Hematopoietic multipotent progenitor cell treated with erythropoietin and hydrocortisone succinate and interleukin-3 and kit ligand, for 15 days (in vitro differentiated cells): Measurements from ENCODE around the gene SPATA20.

ENCODE experiments used
- DNase-seq: peaks from one replicate; pipeline ENCODE4 v3.0.0-alpha.2; 2015; ENCODE audit warnings: low spot score

Gene SPATA20

DNA sequence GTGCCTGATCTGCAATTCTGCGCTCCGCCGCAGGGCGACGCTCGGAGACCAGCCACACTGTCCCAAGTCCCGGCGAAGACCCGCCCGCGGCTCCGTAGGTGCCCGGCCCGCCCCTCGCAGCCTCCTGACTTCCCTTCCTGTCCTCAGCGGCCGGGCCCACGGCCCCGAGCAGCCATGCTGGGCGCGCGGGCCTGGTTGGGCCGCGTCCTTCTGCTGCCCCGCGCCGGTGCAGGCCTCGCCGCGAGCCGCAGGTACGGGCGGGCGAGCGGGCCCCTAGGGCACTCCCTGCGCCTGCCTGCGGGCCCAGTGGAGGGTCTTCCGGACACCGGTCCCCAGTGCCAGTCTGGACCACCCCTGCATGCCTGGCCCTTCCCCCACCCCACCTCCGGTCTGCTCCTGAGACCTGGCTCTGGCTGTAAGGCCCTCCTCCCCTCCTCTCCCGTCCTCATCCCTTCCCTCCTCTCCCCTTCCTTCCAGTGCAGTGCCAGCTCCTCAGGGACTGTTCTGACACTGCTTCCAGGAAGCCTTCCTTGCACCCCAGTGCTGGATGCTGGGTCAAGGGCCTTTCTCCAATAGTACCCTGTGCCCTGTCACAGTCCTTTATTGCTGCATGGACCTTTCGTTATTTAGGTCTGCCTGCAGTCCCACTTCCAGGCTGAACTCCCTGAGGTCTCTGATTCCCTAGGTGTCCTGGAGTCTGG lies at the start of gene SPATA20:
Gene SPATA20 (plus strand): TSS at position 140 of the 701 bp plus-strand sequence. CDS start 35 bp downstream, at position 175.
- peak; percentile 70 for DNase-seq

DNA sequence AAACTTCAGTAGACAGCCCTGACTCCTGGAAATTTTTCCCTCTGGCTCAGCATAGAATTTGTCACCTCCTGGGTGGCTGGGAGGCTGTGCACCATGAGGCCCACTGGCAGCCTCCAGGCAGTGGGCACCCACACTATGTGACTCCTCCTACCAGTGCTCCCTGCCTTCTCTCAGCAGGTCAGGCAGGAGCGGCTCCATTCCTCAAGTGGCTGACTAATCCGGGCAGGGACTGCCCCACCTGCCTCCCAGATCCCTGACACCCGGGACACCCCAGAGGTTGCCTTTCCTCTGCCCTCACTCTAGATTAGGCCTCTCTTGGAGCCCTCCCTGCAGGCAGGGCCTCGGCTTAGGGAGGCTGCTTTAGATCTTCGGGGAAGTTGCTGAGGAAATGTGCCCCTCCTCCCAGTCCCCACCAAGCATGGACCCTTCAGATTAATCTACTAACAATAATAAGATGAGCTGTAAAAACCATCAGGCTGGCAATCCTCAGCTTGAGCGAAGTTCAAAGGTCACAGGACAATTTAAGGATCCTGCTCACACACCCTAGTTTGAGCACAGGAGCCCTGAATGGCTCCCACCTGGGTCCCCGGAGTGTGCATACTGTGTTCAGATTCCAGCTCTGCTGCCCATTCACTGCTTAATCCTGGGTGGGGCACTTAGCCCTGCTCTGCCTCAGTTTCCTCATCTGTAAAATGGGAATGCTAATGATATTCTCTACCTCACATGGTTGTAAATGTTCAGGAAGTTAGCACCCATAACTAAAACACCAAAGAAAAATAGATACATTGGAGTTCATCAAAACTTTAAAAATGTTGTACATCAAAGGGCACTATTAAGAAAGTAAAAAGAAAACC lies 48.7 kb upstream of the SPATA20 start:
- DNase-seq: no peak

DNA sequence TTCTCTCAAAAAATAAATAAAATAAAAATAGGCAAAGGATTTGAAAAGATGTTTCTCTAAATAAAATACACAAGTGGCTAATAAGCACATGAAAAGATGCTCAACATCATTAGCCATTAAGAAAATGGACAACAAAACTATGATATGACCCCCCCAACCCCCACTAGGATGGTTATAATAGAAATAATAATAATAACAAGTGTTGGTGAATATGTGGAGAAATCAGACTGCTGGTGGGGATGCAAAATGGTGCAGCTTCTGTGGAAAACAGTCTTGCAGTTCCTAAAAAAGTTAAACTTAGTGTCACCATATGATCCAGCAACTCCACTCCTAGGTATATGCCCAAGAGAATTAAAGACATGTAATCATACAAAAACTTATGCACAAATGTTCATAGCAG lies 47.7 kb upstream of the SPATA20 start:
- DNase-seq: no peak

DNA sequence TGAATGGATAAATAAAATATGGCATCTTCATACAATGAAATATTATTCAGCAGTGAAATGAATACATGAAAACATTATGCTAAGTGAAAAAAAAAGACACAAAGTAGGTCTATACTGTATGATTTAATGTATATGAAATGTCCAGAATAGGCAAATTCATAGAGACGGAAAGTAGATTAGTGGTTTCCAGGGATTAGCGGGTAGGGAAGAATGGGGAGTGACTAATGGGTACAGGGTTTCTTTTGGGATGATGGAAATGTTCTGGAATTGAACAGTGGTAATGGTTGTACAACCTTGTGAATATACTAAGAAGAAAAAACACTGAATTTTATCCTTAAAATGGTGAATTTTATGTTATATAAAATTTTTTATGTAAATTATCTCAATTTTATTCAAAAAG lies 47.3 kb upstream of the SPATA20 start:
- no peak for DNase-seq

DNA sequence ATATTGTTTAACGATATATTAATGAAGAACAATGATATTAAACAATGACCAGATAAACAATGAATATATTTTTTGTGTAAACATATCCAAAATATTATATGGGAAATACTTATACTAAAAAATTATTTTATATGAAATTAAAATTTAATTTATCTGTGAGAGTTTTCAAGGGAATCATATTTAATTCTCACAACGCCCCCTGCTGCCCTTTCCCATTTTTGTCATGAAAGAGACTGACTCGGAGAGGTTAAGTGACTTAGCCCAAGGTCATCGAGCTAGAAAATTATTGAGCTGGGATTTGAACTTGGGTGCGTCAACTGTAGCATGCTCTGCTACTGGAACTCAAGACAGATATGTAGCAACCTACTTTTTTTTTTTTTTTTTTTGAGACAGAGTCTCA lies 45.9 kb upstream of the SPATA20 start:
- DNase-seq: peak; percentile 44

DNA sequence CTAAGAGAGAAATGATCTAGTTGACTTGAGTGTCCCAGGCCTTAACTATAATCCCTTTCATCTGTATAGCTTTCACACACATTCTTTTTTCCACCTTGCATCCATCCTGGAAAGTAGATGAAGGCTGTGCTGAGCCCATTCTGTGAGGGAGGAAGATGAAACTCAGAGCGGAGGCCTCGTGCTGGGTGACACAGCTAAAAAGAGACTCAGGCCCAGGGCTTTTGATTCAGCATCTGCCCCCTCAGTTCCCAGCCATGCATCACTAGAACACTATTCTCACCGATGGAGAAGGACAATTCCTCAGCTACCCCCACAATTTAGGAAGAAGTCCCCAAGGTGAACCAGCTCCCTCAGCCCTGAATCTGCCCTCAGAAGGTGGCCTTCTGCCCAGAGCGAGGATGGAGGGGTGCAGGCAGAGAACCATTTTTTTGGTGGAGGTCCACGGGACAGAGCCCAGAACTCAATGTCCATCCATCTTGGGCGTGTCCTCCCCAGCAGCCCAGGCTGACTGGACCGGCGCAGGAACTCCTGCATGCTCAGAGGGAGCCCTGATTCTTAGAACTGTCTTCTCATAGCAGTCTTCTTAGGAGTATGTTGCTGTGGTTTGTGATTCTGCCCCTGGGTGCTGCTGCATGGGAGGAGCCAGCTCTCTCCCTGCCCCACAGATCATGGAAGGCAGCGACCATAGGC lies 44.5 kb upstream of the SPATA20 start:
- DNase-seq: no peak

DNA sequence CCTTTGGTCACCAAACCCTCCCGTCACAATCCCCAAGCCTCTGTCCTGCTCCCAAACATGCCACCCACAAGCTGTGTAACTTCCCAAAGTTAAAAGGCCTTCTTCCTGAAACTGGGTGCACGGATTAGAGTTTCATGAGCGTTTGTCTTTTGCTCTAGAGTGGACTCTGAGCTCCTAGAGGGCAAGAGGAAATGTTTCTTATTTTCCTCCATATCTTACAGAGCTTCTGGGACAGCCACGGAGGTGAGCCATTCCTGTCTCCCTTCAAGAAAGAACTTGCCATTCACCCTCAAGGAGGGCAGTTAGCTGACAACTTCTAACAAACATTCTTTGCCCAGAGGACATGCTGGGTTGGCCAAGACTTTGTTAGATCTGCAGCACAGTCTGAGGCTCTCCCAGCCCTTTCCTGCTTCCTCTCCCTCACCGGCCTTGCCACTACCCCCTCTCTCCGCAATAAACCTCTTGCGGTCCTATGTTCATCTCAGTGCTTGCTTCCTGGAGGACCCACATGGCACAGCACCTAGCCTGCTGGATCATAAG lies 41.3 kb upstream of the SPATA20 start:
- no peak for DNase-seq

DNA sequence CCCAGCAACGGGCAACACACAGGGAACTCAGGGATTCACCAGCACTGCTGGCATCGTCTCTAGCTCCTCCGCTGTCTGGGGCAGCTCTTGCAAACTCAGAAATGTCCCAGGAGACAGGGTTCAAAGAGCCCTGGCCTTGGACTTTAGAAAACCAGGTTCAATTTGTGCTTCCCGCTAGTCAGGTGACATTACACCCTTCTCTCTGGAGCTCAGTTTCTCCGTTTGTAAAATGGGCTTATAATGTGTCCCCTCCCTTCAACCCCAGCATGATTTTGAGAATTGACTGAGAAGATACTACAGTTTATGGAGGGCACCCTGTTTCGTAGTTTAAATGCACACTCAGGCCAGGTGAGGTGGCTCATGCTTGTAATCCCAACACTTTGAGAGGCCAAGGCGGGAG lies 40.7 kb upstream of the SPATA20 start:
- no peak for DNase-seq

DNA sequence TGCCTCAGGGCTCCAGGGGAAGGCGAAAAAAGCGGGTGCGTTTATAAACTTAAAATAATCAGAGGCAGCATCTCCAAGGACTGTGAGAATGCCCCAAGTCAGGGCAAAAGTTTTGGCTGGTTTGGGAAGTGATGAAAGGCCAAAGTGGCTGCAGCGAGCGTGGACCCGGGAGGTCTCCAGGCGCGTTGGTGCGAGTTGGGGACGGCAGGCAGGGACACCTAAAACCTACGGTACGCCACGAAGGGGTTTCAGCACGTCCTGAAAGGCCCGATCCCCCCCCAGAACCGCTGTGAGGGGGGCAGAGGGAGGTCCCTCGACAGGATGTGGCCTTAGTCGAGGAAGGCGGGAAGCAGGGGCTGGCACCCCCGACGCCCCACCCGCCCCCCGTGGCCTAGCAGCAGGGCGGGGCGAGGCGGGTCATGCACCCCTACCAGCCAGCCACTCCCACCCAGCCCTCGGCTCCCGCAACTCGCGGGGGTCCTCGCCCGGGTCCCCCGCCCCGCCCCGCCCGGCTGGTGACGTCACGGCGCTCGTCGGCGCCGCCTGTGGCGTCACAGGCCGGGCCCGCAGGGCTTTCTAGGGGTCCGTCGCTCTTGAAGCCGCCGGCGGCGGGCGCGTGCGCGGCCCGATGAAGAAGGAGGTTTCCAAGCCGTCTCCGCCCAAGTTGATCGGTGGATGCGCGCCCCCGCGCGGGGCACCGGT lies 39.0 kb upstream of the SPATA20 start, which contains the start of gene MYCBPAP:
Gene MYCBPAP (plus strand): TSS at position 569 of the 702 bp plus-strand sequence. CDS start 236 bp downstream, outside the sequence.
- DNase-seq: peak; percentile 68

DNA sequence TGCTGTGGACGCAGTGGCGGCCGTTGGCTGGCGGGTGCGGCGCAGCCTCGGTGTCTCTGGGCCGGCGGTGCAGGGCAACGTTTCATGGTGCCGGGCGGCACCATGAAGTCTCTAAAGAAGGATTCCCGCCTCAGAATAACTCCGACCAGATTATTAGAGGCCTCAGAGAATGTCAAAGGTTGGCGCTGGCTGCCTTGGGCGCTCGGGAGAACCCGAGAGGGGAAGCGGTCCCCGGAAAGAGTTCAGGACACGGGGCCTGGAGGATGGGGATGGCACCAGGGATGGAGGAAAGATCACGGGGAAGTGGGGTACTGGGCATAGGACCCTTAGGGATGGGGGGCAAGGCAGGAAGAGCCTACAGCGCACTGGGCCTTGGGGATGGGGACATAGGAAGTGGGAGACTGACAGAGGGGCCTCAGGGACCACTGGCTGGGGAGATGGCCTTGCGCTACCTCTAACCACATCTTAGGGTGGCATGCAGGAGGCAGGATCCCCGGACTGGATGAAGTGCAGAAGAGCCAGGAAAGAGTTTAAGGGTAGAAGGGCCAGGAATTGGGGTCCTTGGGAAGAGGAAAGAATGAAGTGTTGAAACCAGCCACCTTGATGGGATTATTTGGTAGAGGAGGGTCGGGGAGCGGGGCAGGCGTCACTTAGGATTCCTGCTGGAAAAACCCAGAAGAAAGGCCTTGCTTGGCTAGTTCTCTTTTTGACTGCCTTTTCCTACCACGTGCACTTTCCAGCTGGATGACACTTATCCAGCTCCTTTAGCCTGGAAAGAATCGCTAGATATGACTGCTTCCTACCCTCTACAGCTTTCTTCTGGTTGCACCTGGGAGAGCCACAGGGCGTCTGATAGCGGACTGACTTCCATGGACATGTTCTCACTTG lies 38.2 kb upstream of the SPATA20 start:
- DNase-seq: no peak

DNA sequence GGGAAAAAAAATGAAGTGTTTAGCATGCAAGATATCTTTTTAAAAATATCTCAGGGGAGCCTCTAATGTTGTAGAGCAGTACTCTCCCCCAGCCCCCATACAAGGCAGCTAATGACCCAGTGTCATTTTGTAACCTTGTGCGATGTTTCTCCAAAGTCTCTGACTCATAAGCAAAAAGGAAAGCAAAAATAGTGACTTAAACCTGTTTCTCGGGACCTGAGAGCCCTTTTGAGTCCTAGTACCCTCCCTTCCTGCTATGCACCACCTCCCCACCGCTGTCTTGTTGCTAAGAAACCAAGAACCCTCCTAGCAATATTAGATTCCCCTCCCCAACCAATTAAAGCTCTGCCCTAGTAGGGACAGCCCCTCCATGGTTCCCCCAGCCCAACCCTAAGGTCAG lies 35.9 kb upstream of the SPATA20 start:
- DNase-seq: no peak

DNA sequence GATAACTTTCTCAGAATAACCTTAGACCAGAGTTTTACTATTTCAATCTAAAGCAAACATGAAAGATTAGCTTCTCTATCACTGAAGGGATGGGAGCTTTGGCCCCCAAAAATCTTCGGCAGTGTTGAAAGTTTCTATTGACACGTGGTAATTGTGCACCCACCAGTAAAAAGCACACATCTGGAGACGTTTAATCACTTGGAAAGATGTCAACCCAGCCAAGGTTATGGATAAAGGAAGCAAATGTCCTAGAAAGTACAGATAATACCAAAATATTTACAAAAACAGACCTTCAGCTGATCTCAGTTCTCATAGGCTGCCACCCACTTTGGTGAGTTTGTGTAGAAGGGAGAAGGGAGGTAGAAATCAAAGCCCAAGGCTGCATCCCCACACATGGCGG lies 33.5 kb upstream of the SPATA20 start:
- DNase-seq: no peak

DNA sequence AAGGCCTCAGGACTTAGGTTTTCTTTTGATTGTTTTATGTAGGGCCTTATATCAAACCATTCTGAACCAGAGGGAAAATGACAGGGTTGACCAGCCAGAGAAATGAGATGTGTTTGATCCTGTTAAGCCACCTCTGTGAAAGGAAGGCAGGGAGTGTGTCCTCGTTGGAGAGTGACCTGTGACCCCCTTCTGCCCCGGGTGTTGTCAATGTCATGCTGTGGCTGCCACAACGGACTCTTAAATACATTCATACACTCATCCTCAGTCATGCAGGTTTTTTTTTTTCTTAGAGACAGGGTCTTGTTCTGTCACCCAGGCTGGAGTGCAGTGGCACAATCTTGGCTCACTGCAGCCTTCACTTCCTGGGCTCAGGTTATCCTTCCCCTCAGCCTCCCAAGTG lies 32.6 kb upstream of the SPATA20 start:
- no peak for DNase-seq

DNA sequence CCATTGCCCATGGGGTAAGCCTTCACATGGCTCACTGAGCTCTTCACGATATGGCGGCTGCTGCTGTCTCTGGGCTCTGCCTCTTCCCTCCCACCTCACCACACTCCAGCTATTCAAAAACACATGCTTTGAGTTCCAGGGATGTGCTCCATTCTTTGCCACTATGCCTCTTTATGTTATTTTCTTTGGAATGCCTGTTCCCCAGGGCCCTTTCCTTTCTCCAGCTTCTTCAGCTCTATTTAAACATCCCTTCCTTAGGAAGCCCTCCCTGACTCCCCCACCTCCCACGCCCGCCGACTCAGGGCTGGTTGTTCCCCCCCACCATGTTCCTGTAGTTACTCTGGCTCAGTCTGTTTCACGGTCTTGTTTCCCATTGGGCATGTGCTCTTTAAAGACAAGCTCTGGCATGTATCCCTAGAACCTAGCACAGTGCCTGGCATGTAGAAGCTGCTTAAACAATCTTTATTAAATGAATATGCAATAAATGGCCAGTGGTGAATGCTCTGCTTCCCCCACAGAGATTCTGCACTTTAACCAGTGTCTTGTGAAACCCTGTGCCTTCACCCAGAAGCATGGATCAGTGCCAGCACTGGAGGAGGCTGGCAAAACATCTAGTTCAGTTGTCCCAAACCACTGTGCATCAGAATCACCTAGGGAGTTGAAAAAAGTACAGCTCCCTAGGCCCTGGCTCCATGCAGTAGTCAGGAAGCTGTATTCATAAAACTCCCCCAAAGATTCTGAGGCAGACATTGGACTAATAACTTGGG lies 31.9 kb upstream of the SPATA20 start:
- DNase-seq: no peak

DNA sequence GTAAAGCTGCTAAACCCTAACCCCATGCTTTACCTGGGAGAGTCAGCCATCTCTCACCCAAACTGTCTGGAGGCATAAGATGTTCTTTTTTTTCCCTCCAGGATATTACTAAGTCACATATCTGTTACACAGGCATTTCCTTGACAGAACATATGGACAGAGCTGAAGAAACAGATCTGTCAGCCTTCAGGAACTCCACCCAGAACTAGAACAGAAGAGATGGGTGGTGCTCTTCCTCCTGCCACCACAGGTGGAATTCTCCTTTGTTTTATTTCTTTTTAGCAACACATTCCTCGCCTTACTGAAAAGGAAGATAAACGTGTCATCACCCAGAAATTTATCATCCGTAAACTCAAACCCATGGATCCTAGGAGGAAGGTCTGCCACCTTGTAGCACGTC lies 30.0 kb upstream of the SPATA20 start:
- DNase-seq: no peak

DNA sequence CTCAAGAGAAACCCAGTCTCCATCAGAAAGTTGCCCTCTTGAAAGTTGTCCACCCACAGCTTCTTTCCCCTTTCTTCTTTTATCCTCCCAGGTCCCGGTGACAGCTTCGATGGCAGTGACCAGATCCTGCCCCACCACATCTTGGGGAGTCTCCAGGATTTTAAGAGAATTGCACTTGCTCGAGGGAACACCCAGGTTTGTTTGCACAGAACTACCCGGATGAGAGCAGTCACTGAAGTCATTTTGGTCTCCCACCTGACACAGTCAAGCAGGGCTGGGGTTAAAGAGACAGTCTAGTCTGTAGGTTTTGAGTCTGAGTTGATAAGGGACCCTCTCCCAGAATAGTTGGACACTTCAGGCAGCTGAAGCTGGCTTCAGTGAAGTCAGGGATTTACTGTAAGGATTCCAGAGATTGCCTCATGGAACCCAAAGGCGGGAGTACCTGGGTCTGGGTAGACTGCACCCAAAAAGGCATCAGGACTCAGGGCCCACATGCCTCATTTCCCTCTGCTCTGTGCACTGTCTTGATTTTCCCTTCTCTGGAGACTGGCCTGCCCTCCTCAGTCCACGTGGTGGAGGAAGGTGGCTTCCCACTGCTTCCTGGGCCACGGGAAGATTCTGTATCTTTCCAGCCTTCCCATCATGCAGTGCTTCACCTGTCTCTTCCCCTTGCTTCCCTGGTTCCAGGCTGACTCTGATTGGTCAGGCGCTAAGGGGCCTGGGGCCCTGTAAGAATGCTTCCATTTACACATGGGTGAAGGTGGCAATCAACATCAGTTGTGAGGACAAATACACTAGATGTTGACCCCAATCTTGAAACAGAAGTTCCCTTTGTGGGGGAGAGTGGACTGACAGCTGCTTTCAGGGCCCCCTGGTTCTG lies 29.2 kb upstream of the SPATA20 start:
- no peak for DNase-seq

DNA sequence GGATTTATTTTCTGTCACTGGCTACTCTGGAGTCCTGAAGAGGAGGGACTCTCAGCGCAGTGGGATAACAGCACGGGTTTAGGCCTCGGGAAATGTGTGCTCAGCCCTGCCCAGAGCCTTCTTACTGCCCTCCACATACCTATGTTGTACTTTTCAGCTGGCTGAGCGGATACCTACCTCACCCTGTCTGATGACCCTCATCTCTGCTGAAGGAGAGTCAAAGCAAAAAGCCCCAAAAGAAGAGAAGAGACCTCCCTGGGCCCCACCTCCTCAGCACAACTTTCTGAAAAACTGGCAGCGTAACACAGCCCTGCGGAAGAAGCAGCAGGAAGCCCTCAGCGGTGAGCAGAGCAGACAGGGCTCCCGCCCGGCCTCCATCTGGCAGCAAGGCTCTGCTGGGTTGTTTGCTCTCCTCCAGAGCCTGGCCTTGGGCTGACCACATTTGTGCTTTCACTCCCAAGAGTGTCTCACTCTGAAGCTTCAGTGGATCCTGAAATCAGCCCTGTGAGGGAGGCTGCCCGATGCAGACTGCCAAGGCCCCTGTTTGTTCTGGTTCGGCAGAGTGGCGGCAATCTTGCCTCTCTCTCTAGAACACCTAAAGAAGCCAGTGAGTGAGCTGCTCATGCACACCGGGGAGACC lies 28.5 kb upstream of the SPATA20 start:
- DNase-seq: no peak

DNA sequence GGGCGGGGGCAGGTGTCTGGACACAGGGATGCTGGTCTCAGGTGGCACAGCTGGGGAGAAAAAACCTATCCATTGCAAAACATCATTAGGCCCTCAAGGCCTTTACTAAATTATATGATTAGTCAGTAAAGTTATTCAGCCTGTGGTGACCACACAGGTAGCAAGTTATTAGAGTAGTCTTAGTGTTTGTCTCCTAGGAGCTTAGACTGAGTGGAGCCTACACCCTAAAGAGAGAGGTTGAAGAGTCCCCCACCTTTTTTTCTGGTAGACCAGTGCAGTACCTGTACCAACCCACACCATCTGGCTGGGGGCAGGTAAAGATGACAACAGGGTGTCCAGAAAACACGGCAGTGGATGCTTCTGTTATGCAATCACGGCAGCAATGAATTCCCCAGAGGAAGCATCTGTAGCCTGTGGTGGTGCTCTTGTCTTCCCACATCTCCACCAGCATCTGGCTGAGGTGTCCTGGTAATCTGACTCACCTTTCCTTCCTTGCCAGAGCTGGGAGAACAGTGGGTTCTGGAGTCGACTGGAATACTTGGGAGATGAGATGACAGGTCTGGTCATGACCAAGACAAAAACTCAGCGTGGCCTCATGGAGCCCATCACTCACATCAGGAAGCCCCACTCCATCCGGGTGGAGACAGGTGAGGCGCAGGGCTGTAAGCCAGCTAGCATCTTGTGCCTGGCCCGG lies 27.7 kb upstream of the SPATA20 start:
- DNase-seq: no peak
